Measurements from ENCODE around the gene LZTS2.

LZTS2 gene

GRCh38 chr10:100978901-100979195 lies 20.8 kb upstream of the LZTS2 start:
- DNase-seq, result no peak

DNA sequence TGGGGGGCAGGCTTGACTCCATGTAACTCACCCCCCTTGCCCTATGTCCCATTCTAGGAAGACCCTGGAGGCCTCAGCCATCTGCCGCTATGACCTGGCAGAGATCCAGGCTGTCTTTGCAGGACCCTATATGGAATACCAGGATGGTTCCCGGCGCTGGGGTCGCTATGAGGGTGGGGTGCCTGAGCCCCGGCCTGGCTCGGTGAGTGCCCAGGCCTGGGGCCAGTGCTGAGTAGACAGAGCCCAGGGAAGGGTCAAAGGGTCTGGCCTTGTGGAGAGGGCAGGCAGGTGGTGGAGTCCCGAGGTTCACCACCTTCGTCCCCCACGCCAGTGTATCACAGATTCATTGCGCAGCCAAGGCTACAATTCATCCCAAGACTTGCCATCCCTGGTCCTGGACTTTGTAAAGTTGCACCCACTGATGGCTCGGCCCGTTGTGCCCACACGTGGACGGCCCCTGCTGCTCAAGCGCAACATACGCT lies 19.8 kb upstream of the LZTS2 start:
- no peak for DNase-seq

- no peak for DNase-seq
Measured at GRCh38 chr10:100980311-100980710, 19.3 kb upstream of the LZTS2 start.

DNA sequence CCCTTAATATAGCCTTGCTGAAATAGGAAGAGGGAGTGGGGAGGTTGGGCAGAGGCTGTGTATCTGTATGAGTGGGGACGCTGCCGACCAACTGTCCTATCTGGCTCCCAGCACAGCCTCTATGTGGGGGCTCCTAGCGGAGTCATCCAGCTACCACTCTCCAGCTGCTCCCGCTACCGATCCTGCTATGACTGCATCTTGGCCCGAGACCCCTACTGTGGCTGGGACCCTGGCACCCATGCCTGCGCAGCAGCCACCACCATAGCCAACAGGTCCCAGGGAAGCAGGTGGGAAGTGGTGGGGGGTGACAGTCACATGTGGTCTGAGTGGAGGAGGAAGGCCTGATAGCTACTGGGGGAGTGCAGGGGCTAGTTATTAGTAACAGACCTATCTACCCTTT lies 18.9 kb upstream of the LZTS2 start:
- no peak for DNase-seq

DNA sequence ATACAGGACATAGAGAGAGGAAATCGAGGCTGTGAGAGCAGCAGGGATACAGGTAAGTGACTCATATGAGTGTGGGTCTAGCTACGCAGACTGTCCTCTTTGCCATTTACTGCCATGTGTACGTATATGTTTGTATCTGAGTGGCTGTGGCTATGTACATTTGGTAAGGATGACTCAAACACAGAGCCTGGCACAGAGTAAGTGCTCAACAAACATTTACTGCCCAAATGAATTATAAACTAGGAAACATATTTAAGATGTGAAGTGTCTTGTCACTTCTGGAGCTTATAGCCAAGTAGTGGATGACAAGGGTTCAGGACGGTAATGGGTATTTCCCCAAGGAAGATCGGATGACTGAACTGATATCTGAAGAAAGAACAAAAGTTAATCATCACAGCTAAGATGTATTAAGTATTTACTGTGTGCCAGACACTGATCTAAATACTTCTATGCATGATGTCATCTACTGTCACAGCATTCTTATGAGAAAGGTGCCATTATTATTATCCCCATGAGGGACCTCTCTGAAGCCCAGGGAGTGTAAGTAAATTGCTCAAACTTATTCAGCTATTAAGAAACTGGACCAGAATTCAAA lies 18.3 kb upstream of the LZTS2 start:
- no peak for DNase-seq

DNA sequence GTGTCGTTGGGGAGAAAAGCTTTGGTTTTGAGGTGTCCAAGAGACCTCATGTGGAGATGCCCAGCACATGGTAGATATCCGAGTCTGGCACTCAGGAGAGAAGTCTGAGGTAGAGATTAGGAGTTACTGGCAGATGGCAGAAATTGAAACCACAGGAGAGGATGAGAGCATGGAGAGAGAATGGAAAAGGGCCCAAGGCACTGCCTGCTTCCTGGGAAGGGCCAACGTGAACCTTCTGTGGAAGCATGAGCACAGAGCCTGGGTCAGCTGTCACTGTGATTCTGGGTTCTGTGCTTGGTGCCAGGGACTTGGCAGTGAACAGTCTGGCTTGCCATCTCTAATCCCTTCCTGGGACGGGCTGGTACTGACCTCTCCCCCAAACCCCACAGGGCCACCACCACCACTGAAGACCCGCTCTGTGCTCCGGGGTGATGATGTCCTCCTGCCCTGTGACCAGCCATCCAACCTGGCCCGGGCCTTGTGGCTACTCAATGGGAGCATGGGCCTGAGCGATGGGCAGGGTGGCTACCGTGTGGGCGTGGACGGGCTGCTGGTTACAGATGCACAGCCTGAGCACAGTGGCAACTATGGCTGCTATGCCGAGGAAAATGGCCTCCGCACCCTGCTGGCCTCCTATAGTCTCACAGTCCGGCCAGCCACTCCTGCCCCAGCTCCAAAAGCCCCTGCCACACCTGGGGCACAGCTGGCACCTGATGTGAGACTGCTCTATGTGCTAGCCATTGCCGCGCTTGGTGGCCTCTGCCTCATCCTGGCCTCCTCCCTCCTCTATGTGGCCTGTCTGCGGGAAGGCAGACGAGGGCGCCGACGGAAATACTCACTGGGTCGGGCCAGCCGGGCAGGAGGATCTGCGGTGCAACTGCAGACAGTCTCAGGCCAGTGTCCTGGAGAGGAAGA lies 16.4 kb upstream of the LZTS2 start:
- no peak for DNase-seq

GRCh38 chr10:100983868-100984671 lies 15.5 kb upstream of the LZTS2 start:
- DNase-seq, result no peak

- DNase-seq, result no peak
Measured at GRCh38 chr10:100984672-100985177, 14.9 kb upstream of the LZTS2 start.

GRCh38 chr10:100985336-100985735 lies 14.3 kb upstream of the LZTS2 start:
- DNase-seq, result no peak

GRCh38 chr10:100986623-100986951 lies 13.0 kb upstream of the LZTS2 start:
- no peak for DNase-seq

DNA sequence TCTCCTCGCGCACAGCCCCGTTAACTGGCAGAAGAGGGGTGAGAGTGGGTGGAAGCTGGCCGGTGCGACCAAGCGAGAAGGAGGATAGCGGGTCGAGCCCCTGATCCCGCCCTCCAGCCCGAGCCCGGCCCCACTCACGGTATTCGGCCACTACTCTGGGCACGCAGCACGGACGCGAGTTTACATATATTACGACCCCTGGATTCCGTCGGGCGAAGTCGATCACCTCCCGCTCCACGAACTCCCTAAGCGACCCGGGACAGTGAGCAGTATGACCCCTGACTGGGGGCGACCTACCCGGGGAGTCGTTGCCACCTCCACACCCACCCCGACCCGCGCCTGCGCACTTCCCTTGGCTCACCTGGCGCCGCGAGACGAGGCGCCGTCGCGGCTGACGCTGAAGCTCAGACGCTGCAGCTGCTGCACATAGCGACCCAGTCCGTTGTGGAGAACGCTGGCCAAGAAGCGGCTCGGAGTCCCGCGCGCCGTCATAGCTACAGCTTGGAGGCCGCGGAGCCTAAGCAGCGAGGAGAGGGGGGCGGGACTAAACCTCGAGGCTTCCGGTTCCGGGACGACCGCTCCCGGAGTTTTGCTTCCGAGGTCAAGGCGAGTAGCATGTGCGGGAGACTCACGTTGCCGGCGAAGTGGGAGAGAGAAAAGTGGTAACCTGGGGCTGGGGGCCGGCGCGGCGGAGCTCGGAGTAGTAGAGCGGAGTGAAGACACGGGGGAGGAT lies 12.5 kb upstream of the LZTS2 start, which contains the start of the genes MRPL43 and TWNK:
TSS of gene MRPL43 (minus strand) at position 546 of the 733 bp plus-strand sequence. CDS start at position 492, 54 bp downstream.
TSS of gene TWNK (plus strand) at position 592 of the 733 bp plus-strand sequence. CDS start 668 bp downstream, outside the sequence.
- peak; percentile 86 for DNase-seq

- no peak for DNase-seq
Measured at GRCh38 chr10:100987685-100988049, 11.9 kb upstream of the LZTS2 start.

DNA sequence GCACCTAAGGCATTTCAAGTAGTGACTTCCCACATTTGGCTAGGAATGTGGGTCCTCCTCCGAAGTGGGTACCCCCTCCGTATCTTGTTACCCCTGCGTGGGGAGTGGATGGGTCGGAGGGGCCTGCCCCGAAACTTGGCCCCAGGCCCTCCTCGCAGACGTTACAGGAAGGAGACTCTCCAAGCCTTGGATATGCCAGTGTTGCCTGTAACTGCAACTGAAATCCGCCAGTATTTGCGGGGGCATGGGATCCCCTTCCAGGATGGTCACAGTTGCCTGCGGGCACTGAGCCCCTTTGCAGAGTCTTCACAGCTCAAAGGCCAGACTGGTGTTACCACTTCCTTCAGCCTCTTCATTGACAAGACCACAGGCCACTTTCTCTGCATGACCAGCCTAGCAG lies 11.4 kb upstream of the LZTS2 start:
- DNase-seq, result no peak

GRCh38 chr10:100989088-100989487 lies 10.5 kb upstream of the LZTS2 start:
- DNase-seq, result no peak

GRCh38 chr10:100993986-100994708 lies 5.5 kb upstream of the LZTS2 start:
- no peak for DNase-seq

DNA sequence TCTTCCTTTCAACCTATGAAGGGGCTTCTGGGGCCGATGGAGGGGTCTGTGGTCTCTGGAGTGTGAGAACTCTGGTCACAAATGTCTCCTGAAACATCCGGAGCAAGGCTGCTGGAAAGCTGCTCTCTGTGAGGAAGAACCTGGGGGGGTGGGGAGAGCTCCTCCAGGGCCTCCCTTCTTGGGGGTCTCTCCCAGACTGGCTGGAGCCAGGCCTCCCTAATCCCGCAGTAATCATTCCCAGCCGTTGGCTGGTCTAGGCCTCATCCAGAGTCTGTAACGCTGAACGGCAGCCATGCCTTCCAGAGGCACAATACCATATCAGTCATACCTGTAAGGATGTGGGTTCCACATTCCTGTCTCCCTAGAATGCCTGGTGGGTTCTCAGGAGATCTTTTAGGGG lies 4.4 kb upstream of the LZTS2 start:
- DNase-seq, result no peak

DNA sequence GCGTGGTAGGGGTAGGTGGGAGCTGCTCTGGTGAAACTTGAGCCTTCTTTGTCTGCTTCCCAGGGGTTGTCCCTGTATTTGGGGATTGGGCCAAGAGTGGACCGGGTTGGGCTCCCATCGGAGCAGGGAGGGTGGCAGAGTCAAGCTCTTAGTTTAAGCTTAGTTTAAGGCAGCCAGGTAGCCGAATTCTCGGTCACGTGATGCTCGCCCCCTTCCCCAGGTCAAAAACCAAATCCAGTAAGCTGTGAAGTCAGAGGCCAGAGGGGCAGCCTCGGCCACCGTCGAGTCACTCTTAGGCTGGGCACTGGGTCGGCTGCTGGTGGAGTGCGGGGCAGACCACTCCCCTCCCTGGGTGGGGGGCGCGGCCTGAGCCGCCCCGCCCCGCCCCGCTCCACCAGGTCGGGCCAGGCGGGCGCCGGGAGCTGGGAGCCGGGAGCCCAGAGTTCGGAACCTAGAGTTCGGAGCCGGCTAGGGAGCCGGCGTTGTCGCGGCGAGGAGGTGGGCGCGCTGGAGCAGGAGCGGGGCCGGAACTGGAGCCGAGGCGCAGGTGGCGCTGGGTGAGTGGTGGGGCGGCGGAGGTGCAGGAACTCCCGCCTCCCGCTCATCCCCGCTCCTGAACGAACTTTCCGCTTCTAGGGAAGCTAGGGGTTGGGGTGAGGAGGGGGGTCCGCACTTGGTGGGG lies 2.8 kb upstream of the LZTS2 start:
- DNase-seq, result peak; percentile 32

GRCh38 chr10:100997360-100998182 lies 2.0 kb upstream of the LZTS2 start:
- peak; percentile 65 for DNase-seq

DNA sequence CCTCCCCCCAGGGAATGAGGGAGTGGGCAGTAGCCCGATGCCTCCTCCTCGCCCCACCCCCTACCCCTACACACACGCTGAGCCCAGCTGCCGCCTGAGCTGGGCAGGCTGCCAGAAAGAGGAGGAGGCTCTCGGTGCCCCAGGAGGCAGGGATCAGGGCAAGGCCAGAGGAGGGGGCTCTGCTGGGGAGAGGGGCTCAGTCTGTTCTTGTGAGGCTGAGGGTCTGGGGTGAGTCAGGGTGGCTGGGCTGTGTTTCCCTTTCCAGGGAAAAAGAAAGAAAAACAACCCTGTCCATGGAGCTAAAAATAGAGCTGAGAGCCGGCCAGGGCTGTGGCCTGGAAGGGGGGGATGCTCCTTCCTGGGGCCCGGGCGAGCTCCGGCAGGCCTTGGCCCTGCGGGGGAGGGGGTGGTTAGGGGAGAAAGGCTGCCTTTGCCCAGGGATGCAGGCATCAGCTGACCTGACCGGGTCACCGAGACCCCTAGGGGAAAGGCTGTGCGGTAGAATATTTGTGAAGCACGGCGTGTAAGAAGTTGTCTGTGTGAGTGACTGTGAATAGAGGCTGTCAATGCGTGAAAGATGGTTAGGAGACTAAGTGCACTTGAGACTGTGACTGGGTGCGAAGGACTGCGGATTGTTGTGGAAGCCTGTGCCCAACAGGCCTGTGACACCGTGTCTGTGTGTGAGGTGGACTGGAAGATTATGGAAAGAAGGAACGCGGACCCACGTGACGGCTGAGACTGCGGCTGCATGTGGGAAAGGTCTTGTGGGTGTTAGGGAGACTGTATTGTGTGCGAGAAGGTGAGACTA lies 1.2 kb upstream of the LZTS2 start:
- peak; percentile 37 for DNase-seq

All from stimulated activated naive CD4-positive, alpha-beta T cell treated with Interleukin-2 at 50 U/mL for 16 hours (primary cell).